Psoas muscle (tissue), 8 donors: Measurements from ENCODE around the gene MAPKAPK2. TPM values are rescaled to one million over a fixed set of nuclear protein-coding genes. Genes with fewer than 3 reads are reported as not detected.
A peak's percentile ranks its signal among the peaks of the same experiment; 100 is the strongest.

ENCODE experiments used
- ATAC-seq, 4 donors: fragments of 200-7000 bp; cut with Tn5 transposase; one replicate each; pipeline ENCODE4 v1.9.1; 2020; ENCODE audit warnings: moderate library complexity in 3 of 4, mild to moderate bottlenecking in 2 of 4
- DNase-seq, 2 donors: peaks; one replicate each; pipeline ENCODE4 v3.0.0-alpha.2; 2020
- H3K27ac ChIP-seq: fragments of 200-600 bp; one replicate; pipeline ENCODE4 v1.8.0; 2022
- H3K27me3 ChIP-seq, 3 donors: fragments of 200-600 bp in 1 of 3; one replicate each; pipeline versions ENCODE4 v1.6.1 to v1.8.0; 2013 to 2022; ENCODE audit warnings: low read length in 2 of 3, mild to moderate bottlenecking in 2 of 3, moderate library complexity in 1 of 3; ENCODE audit not compliant: insufficient read depth in 3 of 3
- H3K36me3 ChIP-seq, 2 donors: fragments of 200-600 bp in 1 of 2; one replicate each; pipeline versions ENCODE4 v1.6.1 to v1.8.0; 2013 to 2022; ENCODE audit warnings: low read depth in 1 of 2, mild to moderate bottlenecking in 1 of 2, moderate library complexity in 1 of 2; ENCODE audit not compliant: insufficient read depth in 1 of 2
- H3K4me1 ChIP-seq: fragments of 200-600 bp; one replicate; pipeline ENCODE4 v1.8.0; 2022
- H3K4me3 ChIP-seq: fragments of 200-600 bp; one replicate; pipeline ENCODE4 v1.8.0; 2022; ENCODE audit warnings: mild to moderate bottlenecking
- H3K9me3 ChIP-seq: fragments of 200-600 bp; one replicate; pipeline ENCODE4 v1.8.0; 2022
- CTCF ChIP-seq: fragments of 200-600 bp; IDR thresholded peaks from one replicate; pipeline ENCODE4 v1.8.0; 2022; ENCODE audit warnings: antibody characterized with exemption
- WGBS, 3 donors: extraction: QIAGEN DNeasy Blood & Tissue Kit; methylation state at CpG; one replicate each; pipeline versions ENCODE4 v1.1.6 to v1.1.7; 2013; 5-methylcytosine and 5-hydroxymethylcytosine counted together
- intact Hi-C, 2 donors: fragments of 100-400 bp; cut with DNase I; formaldehyde crosslinking; loops; one replicate each; pipeline versions ENCODE4 v1.11.0 to v1.14.2; 2022
- polyA plus RNA-seq, 3 donors: library from polyadenylated mRNA; stranded (reverse); fragments of 200-250 nt; gene quantifications; one replicate each; pipeline ENCODE4 v1.2.3, GENCODE V29; 2013
- total RNA-seq, 4 donors: library from RNA; stranded (reverse); fragmentation: NEBNext Ultra II Directional in 2 of 4; extraction: Animal tissue kit (Norgen Biotek cat#: 25700) in 2 of 4; gene quantifications; one replicate each; pipeline versions ENCODE4 v1.2.1 to v1.2.4, GENCODE V29; 2021 to 2023
- donor health status: healthy with polysubstance abuse.
- donor health status: DM: no; HTN: no; CAD: no; lungs with moderate emphysema.
- donor health status: Bipolar disorder and iron deficiency.
- donor health status: healthy.
- donor health status: DM: yes; HTN: yes; CAD: no.
- donor health status: DM: no; HTN: no; CAD: no.
- donor health status: DM: no; HTN: no; CAD: no.
- donor health status: DM: yes; HTN: yes; CAD: no.

MAPKAPK2 gene
- total and polyA plus RNA-seq, 7 donors = 89.4 to 198 (median 139) TPM

DNA sequence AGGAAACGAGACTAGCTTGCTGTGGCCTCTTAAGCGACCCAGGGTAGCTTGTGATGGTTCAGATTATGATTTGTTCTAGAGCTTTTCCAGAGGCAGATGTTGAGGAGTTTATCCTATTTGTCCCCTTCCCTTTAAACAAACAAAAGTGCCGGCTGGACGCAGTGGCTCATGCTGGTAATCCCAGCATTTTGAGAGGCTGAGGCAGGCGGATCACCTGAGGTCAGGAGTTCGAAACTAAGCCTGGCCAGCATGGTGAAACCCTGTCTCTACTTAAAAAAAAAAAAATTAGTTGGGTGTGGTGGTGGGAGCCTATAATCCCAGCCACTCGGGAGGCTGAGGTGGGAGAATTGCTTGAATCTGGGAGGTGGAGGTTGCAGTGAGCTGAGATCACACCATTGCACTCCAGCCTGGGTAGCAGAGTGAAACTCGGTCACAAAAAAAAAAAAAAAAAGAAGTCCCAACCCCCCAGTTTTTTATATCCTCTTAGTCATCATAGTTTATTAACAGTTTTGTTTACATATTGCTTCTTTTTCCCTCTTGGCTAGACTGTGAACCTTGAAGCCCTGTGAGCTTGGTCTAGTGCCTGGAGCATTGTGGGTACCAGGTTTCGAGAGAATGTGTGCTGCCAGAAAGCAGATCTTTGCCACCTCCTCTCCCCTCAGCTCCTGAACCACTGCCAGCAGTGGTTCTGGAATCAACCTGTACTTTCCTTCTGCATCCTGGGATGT, 29.8 kb downstream of the MAPKAPK2 start:
- Histone ChIP-seq H3K27me3 (no peaks in the 10 kb centered on the region), H3K36me3 (no peaks in the 10 kb centered on the region), H3K4me1 (peaks cover 84% of the 10 kb centered on the region), H3K27ac (peak overlapping the region; percentile 75), H3K9me3 (no peaks in the 10 kb centered on the region), H3K4me3 (no peak overlapping the region)
- DNase-seq (no peak), ATAC-seq (peak; percentile 59 to 76 (median 62))
- no peak for TF ChIP-seq CTCF
- intact Hi-C loops = no loop called here
- WGBS, 3 donors = 35 to 57% (median 35%) methylated on average over 9 of the region's 9 CpGs

- Histone ChIP-seq H3K27ac (peak overlapping the region; percentile 75), H3K36me3 (no peaks in the 10 kb centered on the region), H3K4me1 (peaks cover 84% of the 10 kb centered on the region), H3K27me3 (no peaks in the 10 kb centered on the region), H3K9me3 (no peaks in the 10 kb centered on the region), H3K4me3 (no peak overlapping the region)
- intact Hi-C loops = no loop called here
- WGBS, 3 donors = 63 to 81% (median 68%) methylated on average over 4 of the region's 4 CpGs
- ATAC-seq (no peak), DNase-seq (no peak)
- TF ChIP-seq CTCF = no peak
Measured at GRCh38 chr1:206715120-206715519, 30.4 kb downstream of the MAPKAPK2 start.

DNA sequence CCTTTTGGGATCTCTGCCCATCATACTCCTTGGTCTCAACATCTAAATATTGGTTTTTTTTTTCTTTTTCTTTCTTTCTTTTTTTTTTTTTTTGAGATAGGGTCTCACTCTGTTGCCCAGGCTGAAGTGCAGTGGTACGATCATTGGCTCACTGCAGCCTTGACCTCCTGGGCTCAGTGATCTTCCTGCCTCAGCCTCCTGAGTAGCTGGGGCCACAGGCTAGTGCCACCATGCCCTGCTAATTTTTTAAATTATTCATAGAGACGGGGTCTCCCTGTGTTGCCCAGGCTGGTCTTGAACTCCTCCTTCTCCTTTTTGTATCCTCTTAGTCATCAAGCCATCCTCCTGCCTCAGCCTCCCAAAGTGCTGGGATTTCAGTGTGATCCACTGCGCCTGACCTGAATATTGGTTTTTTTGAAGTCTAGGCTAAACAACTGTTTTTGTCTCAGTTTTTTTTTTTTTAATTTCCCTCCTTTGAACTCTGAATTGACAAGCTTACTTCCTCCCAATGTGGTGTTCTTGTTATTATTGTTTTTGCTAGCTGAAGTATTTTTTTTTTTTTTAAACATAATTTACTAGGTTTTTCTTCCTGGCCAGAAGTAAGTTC, 30.9 kb downstream of the MAPKAPK2 start:
- ATAC-seq (no peak), DNase-seq (no peak)
- TF ChIP-seq CTCF = no peak
- no peaks in the 10 kb centered on the region for H3K9me3 ChIP-seq
- no peaks in the 10 kb centered on the region for H3K27me3 ChIP-seq
- no peaks in the 10 kb centered on the region for H3K36me3 ChIP-seq
- WGBS, 3 donors = 89 to 94% (median 90%) methylated on average over 3 of the region's 3 CpGs
- peaks cover 88% of the 10 kb centered on the region for H3K4me1 ChIP-seq
- H3K4me3 ChIP-seq = no peak overlapping the region
- intact Hi-C loops = no loop called here
- H3K27ac ChIP-seq = peak overlapping the region; percentile 75

GRCh38 chr1:206716159-206716869, 31.6 kb downstream of the MAPKAPK2 start:
- no peak for TF ChIP-seq CTCF
- Histone ChIP-seq H3K36me3 (no peaks in the 10 kb centered on the region), H3K4me3 (no peak overlapping the region), H3K27me3 (no peaks in the 10 kb centered on the region), H3K4me1 (peaks cover 91% of the 10 kb centered on the region), H3K9me3 (no peaks in the 10 kb centered on the region), H3K27ac (peak overlapping the region; percentile 75)
- 73 to 79% (median 77%) methylated on average over 11 of the region's 11 CpGs for WGBS, 3 donors
- no peak for ATAC-seq
- no peak for DNase-seq
- intact Hi-C loops = no loop called here
